Stomach (tissue), 9 donors: ENCODE data around the gene FOLR3. TPM values are rescaled to one million over a fixed set of nuclear protein-coding genes. Genes with fewer than 3 reads are reported as not detected.

Experiments
- DNase-seq, 2 donors: peaks; one replicate each; pipeline versions ENCODE4 v3.0.0 to v3.0.0-alpha.2; 2013 to 2019
- H3K27ac ChIP-seq, 5 donors: fragments of 200-600 bp in 4 of 5; sonication (generic) in 4 of 5; one replicate each; pipeline ENCODE4 v1.5.1; 2013 to 2019; ENCODE audit warnings: mild to moderate bottlenecking in 1 of 5, moderate library complexity in 1 of 5
- H3K27me3 ChIP-seq, 3 donors: fragments of 200-600 bp; sonication (generic); one replicate each; pipeline ENCODE4 v1.5.1; 2017 to 2019; ENCODE audit warnings: mixed run types in 1 of 3
- H3K36me3 ChIP-seq, 4 donors: fragments of 200-600 bp; sonication (generic); 1 replicate in 3 of 4; 2 replicates in 1 of 4; pipeline ENCODE4 v1.5.1; 2016 to 2019
- H3K4me1 ChIP-seq, 4 donors: fragments of 200-600 bp; sonication (generic); one replicate each; pipeline ENCODE4 v1.5.1; 2016 to 2019
- H3K4me3 ChIP-seq, 4 donors: fragments of 200-600 bp; sonication (generic) in 3 of 4; one replicate each; pipeline ENCODE4 v1.5.1; 2016 to 2019; ENCODE audit warnings: mild to moderate bottlenecking in 1 of 4
- H3K9me3 ChIP-seq, 4 donors: fragments of 200-600 bp; sonication (generic); one replicate each; pipeline ENCODE4 v1.5.1; 2016 to 2019
- EP300 ChIP-seq: sonication (generic); formaldehyde crosslinking; IDR thresholded peaks from one replicate; pipeline ENCODE4 v1.6.1; 2017; ENCODE audit warnings: antibody characterized with exemption
- POLR2A ChIP-seq, 4 donors: fragments of 450-650 bp; IDR thresholded peaks; one replicate each; pipeline ENCODE4 v1.6.1; 2016; ENCODE audit warnings: antibody characterized with exemption in 4 of 4, control low read depth in 2 of 4, mild to moderate bottlenecking in 1 of 4, moderate library complexity in 1 of 4
- POLR2AphosphoS5 ChIP-seq, 3 donors: sonication (generic); formaldehyde crosslinking; IDR thresholded peaks; one replicate each; pipeline ENCODE4 v1.6.1; 2016; ENCODE audit warnings: antibody characterized with exemption in 3 of 3
- WGBS, 5 donors: extraction: QIAGEN DNeasy Blood & Tissue Kit in 3 of 5; methylation state at CpG; one replicate each; pipeline versions ENCODE4 v1.1.5 to v1.1.7; 2013 to 2018; 5-methylcytosine and 5-hydroxymethylcytosine counted together
- intact Hi-C: fragments of 100-400 bp; cut with DNase I; formaldehyde crosslinking; loops from one replicate; pipeline ENCODE4 v1.15.1; 2023; ENCODE audit warnings: low total_unique reads
- polyA plus RNA-seq, 3 donors: library from polyadenylated mRNA; stranded (reverse); fragments of 200-250 nt; gene quantifications; one replicate each; pipeline ENCODE4 v1.2.3, GENCODE V29; 2013
- total RNA-seq, 5 donors: library from RNA; depleted of rRNA; stranded (reverse); fragments of >200 nt; gene quantifications; one replicate each; pipeline versions ENCODE4 v1.1.0 to v1.2.3, GENCODE V29; 2014 to 2016
- TF ChIP-seq, protein P1 (sequence below), 7 experiments: fragments of 450-650 bp in 4 of 7; fragments of 200-600 bp in 3 of 7; sonication (generic) in 3 of 7; IDR thresholded peaks; one replicate each; pipeline ENCODE4 v1.5.1; 2016 to 2019; ENCODE audit warnings: antibody characterized with exemption in 7 of 7, control low read depth in 2 of 7, mild to moderate bottlenecking in 1 of 7
- donor health status: healthy with polysubstance abuse.
- donor health status: Bipolar disorder and iron deficiency.
- donor health status: healthy.

Gene FOLR3
- total and polyA plus RNA-seq, 8 donors: 0.15 to 36.8 (median 0.62) TPM; not detected in 5

DNA sequence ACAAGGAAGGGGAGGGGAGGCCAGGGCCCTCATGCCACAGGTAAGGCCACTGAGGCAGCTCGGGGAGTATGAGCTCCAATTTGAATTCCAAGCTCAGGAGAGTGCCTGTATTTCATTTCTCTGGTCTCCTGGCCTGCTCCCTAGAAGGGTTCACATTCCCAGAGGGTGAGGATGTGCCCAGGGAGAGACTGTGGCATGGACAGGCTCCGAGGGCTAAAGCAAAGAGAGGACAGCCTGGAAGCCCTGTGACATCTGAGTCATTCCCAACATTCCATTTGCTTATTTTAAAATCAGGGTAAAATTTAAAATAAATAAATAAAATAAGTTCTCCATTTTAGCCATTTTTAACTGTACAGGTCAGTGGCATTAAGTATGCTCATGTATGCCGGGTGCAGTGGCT, 37.8 kb downstream of the FOLR3 start:
- DNase-seq: no peak
- Histone ChIP-seq H3K36me3 (no peaks in the 10 kb centered on the region), H3K4me3 (no peak overlapping the region), H3K27me3 (peaks cover 0 to 4% (median 0%) of the 10 kb centered on the region in 3 donors), H3K9me3 (no peaks in the 10 kb centered on the region), H3K4me1 (no peaks in the 10 kb centered on the region), H3K27ac (no peak overlapping the region)
- no peak for TF ChIP-seq POLR2AphosphoS5 (IDR thresholded peaks at IDR 0.05)
- intact Hi-C loops: no loop called here
- 64 to 95% (median 86%) methylated on average over 3 of the region's 3 CpGs for WGBS, 5 donors

DNA sequence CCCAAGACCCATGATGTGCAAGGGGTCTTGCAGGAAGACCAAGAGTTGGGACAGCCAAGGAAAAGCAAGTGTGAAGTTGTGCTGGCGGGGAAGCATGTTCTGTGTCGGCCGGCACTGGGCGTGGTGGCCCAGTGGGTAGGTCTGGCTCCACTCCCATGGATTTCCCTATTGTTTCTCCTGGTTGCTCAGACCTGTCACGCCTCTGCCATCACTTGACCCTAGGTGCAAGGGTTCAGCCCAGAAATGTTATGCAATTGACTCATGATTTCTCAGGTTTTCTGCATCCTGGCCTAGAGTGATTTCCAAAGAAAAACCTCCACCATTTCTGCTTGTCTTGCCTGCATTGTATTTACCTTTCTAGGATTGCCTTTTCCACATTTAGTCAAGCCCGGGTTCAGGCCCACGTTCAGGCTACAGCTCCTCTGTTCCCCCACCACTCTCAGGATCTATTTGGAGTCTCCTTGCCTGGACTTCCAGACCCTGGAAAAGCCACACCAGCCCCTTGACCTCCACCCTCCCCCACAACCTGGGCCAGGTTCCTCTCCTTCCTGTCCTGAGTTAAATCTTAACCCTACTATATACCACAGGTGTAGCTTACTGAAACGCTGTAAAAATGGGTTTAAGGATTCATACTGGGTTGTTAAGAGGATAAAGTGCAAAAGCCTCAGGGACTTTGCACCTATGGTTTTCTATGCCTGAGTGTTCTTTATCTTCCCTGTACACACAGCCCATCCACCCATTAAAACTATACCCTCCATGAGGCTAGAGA, 39.0 kb downstream of the FOLR3 start:
- H3K4me1 ChIP-seq: no peaks in the 10 kb centered on the region
- no peaks in the 10 kb centered on the region for H3K36me3 ChIP-seq
- H3K4me3 ChIP-seq: no peak overlapping the region
- intact Hi-C loops: no loop called here
- 57 to 82% (median 68%) methylated on average over 5 to 8 of the region's 8 CpGs for WGBS, 5 donors
- TF ChIP-seq EP300 (no peak), POLR2A (IDR thresholded peaks at IDR 0.05) (no peak), POLR2AphosphoS5 (IDR thresholded peaks at IDR 0.05) (no peak)
- TF ChIP-seq, protein P1, sequence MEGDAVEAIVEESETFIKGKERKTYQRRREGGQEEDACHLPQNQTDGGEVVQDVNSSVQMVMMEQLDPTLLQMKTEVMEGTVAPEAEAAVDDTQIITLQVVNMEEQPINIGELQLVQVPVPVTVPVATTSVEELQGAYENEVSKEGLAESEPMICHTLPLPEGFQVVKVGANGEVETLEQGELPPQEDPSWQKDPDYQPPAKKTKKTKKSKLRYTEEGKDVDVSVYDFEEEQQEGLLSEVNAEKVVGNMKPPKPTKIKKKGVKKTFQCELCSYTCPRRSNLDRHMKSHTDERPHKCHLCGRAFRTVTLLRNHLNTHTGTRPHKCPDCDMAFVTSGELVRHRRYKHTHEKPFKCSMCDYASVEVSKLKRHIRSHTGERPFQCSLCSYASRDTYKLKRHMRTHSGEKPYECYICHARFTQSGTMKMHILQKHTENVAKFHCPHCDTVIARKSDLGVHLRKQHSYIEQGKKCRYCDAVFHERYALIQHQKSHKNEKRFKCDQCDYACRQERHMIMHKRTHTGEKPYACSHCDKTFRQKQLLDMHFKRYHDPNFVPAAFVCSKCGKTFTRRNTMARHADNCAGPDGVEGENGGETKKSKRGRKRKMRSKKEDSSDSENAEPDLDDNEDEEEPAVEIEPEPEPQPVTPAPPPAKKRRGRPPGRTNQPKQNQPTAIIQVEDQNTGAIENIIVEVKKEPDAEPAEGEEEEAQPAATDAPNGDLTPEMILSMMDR (IDR thresholded peaks at IDR 0.05): no peak
- H3K27ac ChIP-seq: no peak overlapping the region
- no peaks in the 10 kb centered on the region for H3K9me3 ChIP-seq
- DNase-seq: peak in 1 of 2 donors; percentile 12
- H3K27me3 ChIP-seq: peaks cover 0 to 4% (median 0%) of the 10 kb centered on the region in 3 donors

DNA sequence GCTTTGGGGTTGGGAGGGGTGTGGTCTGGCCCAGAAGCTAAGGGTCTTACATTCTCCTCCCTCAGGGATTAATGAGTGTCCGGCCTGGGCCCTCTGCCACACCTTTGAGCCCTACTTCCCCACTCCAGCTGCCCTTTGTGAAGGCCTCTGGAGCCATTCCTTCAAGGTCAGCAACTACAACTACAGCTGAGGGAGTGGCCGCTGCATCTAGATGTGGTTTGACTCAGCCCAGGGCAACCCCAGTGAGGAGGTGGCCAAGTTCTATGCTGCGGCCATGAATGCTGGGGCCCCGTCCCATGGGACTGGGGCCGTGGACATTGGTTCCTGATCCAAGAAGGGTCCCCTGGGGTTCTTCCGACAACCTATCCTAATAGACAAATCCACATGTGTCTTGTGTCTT, 42.1 kb downstream of the FOLR3 start:
- Histone ChIP-seq H3K36me3 (no peaks in the 10 kb centered on the region), H3K4me1 (no peaks in the 10 kb centered on the region), H3K4me3 (no peak overlapping the region), H3K27me3 (peaks cover 0 to 8% (median 0%) of the 10 kb centered on the region in 3 donors), H3K27ac (no peak overlapping the region), H3K9me3 (no peaks in the 10 kb centered on the region)
- intact Hi-C loops: no loop called here
- WGBS, 5 donors: 80 to 93% (median 90%) methylated on average over 2 to 6 of the region's 6 CpGs
- DNase-seq: peak in 1 of 2 donors; percentile 5
- TF ChIP-seq EP300: no peak
- TF ChIP-seq POLR2A (IDR thresholded peaks at IDR 0.05): no peak
- TF ChIP-seq, protein P1 (IDR thresholded peaks at IDR 0.05): no peak
- TF ChIP-seq POLR2AphosphoS5 (IDR thresholded peaks at IDR 0.05): no peak

DNA sequence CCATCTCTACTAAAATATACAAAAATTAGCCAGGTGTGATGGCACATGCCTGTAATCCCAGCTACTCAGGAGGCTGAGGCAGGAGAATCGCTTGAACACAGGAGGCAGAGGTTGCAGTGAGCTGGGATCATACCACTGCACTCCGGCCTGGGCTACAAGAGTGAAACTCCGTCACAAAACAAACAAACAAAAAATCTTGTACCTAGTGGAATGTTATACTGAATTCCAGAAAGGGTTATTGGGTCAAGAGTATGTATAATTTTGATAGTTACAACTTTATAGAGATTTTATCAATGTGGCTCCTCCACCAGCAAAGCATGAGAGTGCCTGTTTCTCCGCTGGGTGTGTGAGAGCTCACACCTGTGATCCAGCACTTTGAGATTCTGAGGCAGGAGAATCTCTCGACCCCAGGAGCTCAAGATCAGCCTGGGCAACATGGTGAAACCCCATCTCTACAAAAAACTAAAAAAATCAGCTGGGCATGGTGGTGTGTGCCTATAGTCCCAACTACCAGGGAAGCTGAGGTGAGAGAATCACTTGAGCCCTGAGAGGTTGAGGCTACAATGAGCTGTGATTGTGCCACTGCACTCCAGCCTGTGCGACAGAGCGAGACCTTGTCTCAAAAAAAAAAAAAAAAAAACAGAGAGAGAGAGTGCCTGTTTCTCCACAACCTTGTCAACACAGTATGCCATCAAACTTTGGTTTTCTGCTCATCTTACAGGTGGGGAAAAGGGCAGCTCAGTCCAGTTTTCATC, 43.7 kb downstream of the FOLR3 start:
- Histone ChIP-seq H3K4me3 (no peak overlapping the region), H3K4me1 (peaks cover 0 to 6% (median 0%) of the 10 kb centered on the region in 4 donors), H3K27ac (no peak overlapping the region), H3K9me3 (no peaks in the 10 kb centered on the region), H3K36me3 (no peaks in the 10 kb centered on the region), H3K27me3 (peaks cover 0 to 8% (median 0%) of the 10 kb centered on the region in 3 donors)
- DNase-seq: no peak
- no peak for TF ChIP-seq EP300
- no peak for TF ChIP-seq POLR2A (IDR thresholded peaks at IDR 0.05)
- TF ChIP-seq POLR2AphosphoS5 (IDR thresholded peaks at IDR 0.05): no peak
- TF ChIP-seq, protein P1 (IDR thresholded peaks at IDR 0.05): no peak
- WGBS, 5 donors: 71 to 81% (median 74%) methylated on average over 7 of the region's 7 CpGs
- intact Hi-C loops: no loop called here
